Left ventricle myocardium inferior (tissue), 1 donor: ENCODE data around the gene CRHR1. TPM values are rescaled to one million over a fixed set of nuclear protein-coding genes. Genes with fewer than 3 reads are reported as not detected.

Experiments used
- DNase-seq: peaks from one replicate; pipeline ENCODE4 v3.0.0-alpha.2; 2020
- H3K27ac ChIP-seq: fragments of 200-600 bp; replicated peaks from 2 replicates; pipeline ENCODE4 v1.8.0; 2021
- H3K27me3 ChIP-seq: fragments of 200-600 bp; 2 replicates; pipeline ENCODE4 v1.8.0; 2021; ENCODE audit warnings: low read depth
- H3K36me3 ChIP-seq: fragments of 200-600 bp; 2 replicates; pipeline ENCODE4 v1.8.0; 2021
- H3K4me1 ChIP-seq: fragments of 200-600 bp; 2 replicates; pipeline ENCODE4 v1.8.0; 2021
- H3K4me3 ChIP-seq: fragments of 200-600 bp; 2 replicates; pipeline ENCODE4 v1.8.0; 2021; ENCODE audit warnings: mild to moderate bottlenecking, moderate library complexity
- H3K9me3 ChIP-seq: fragments of 200-600 bp; replicated peaks from 2 replicates; pipeline ENCODE4 v1.8.0; 2021
- intact Hi-C: fragments of 100-400 bp; cut with micrococcal nuclease; formaldehyde crosslinking; loops from one replicate; pipeline ENCODE4 v1.11.0; 2022
- total RNA-seq: library from RNA; stranded (reverse); fragmentation: NEBNext Ultra II Directional; extraction: Animal tissue kit (Norgen Biotek cat#: 25700); gene quantifications from one replicate; pipeline ENCODE4 v1.2.1, GENCODE V29; 2021
- TF ChIP-seq, protein P1 (sequence below): fragments of 200-600 bp; IDR thresholded peaks from 2 replicates; pipeline ENCODE4 v1.8.0; 2021; ENCODE audit warnings: antibody characterized with exemption, mild to moderate bottlenecking, borderline replicate concordance
- donor health status: DM: no; HTN: yes; CAD: no; lungs with severe emphysema.

The CRHR1 gene
- total RNA-seq, 1 donor from 2014 or later: not detected

DNA sequence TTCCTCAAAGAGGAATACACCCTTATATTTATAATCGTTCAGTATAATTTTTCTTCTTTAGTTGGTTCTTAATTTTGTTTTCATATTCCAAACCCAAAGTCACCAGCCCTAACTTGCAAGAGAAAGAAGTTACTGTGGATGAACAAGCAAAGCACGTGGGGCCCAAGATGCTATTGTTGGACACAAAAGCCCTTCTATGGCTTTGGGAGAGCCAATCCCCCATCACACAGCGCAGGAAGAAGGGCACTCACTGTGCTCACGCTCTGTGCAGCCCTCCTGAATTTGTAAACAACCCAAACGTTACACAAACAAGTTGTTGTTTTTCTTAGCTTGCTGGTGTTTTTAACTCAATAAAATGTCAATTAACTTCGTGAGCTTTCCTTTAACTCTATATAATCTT is 83.1 kb downstream of the CRHR1 start:
- intact Hi-C loops: no loop called here
- Histone ChIP-seq H3K27ac (no peak overlapping the region), H3K9me3 (no peaks in the 10 kb centered on the region), H3K27me3 (peaks cover 66% of the 10 kb centered on the region), H3K4me3 (no peak overlapping the region), H3K4me1 (no peaks in the 10 kb centered on the region), H3K36me3 (no peaks in the 10 kb centered on the region)
- TF ChIP-seq, protein P1, sequence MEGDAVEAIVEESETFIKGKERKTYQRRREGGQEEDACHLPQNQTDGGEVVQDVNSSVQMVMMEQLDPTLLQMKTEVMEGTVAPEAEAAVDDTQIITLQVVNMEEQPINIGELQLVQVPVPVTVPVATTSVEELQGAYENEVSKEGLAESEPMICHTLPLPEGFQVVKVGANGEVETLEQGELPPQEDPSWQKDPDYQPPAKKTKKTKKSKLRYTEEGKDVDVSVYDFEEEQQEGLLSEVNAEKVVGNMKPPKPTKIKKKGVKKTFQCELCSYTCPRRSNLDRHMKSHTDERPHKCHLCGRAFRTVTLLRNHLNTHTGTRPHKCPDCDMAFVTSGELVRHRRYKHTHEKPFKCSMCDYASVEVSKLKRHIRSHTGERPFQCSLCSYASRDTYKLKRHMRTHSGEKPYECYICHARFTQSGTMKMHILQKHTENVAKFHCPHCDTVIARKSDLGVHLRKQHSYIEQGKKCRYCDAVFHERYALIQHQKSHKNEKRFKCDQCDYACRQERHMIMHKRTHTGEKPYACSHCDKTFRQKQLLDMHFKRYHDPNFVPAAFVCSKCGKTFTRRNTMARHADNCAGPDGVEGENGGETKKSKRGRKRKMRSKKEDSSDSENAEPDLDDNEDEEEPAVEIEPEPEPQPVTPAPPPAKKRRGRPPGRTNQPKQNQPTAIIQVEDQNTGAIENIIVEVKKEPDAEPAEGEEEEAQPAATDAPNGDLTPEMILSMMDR: no peak
- DNase-seq: no peak

DNA sequence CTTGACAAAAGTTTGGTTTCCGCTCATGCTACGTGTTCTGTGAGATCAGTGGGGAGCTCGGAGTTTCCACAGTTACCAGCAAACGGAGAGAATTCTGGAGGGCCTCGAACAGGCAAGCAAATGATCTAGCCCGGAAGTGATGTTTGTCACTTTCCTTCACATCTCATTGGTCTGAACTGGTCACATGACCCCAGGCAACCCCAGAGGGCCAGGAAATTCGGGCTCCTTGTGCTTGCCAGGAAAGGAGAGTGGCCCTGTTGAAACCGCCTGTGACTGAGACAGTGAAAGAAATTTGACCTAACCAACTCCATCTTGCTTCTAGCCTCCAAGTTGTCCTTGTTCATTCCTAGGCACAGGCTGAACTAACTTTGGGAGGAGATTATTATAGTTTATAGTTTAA is 83.6 kb downstream of the CRHR1 start:
- TF ChIP-seq, protein P1: no peak
- H3K4me1 ChIP-seq: no peaks in the 10 kb centered on the region
- no peak for DNase-seq
- H3K4me3 ChIP-seq: no peak overlapping the region
- no peaks in the 10 kb centered on the region for H3K36me3 ChIP-seq
- H3K27ac ChIP-seq: no peak overlapping the region
- H3K9me3 ChIP-seq: no peaks in the 10 kb centered on the region
- intact Hi-C loops: no loop called here
- H3K27me3 ChIP-seq: peaks cover 68% of the 10 kb centered on the region

DNA sequence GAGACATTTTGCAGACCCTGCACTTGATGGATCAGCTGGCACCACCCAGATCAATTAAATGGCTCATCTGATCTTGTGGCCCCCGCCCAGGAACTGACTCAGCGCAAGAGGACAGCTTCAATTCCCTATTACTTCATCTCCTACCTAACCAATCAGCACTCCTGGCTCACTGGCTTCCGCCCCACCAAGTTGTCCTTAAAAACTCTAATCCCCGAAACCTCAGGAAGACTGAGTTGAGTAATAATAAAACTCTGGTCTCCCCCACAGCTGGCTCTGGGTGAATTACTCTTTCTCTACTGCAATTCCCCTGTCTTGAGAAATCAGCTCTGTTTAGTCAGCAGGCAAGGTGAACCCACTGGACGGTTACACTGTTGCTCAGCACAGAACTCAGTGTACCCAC is 84.2 kb downstream of the CRHR1 start:
- intact Hi-C loops: no loop called here
- Histone ChIP-seq H3K27ac (no peak overlapping the region), H3K4me1 (no peaks in the 10 kb centered on the region), H3K27me3 (peaks cover 68% of the 10 kb centered on the region), H3K4me3 (no peak overlapping the region), H3K36me3 (no peaks in the 10 kb centered on the region), H3K9me3 (no peaks in the 10 kb centered on the region)
- TF ChIP-seq, protein P1: no peak
- DNase-seq: no peak

DNA sequence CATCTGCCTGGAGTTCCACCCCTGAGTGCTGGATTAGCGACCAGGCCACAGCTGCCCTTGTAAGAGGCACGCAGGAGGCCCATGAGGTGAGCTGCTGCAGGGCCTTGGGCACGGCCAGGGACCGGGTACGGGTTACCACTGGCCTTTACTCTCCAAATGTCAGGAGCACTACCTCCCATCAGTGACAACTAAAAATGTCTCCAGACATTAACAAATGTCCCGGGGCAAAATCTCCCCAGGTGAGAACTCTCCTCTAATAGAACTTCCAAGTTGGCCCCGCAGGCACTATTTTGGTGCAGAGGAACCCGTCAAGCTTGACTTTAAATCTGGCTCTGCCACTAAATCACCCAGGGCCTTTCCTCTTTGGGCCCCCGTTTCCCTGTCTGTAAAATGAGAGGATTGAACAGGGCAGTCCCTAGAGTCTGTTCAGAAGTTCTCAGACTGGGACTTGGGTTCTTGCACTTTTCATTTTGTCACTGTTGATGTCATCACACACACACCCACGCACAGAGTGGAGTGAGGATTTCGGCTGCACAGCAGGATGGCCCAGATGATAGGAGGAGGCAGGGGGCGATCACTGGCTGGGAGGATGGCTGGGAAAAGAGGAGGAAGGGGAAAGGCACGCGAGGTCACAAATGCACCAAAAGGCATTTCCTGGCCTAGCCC is 85.7 kb downstream of the CRHR1 start:
- Histone ChIP-seq H3K36me3 (no peaks in the 10 kb centered on the region), H3K27me3 (peaks cover 66% of the 10 kb centered on the region), H3K4me1 (no peaks in the 10 kb centered on the region), H3K27ac (no peak overlapping the region), H3K4me3 (no peak overlapping the region), H3K9me3 (no peaks in the 10 kb centered on the region)
- TF ChIP-seq, protein P1: no peak
- intact Hi-C loops: no loop called here
- DNase-seq: no peak

DNA sequence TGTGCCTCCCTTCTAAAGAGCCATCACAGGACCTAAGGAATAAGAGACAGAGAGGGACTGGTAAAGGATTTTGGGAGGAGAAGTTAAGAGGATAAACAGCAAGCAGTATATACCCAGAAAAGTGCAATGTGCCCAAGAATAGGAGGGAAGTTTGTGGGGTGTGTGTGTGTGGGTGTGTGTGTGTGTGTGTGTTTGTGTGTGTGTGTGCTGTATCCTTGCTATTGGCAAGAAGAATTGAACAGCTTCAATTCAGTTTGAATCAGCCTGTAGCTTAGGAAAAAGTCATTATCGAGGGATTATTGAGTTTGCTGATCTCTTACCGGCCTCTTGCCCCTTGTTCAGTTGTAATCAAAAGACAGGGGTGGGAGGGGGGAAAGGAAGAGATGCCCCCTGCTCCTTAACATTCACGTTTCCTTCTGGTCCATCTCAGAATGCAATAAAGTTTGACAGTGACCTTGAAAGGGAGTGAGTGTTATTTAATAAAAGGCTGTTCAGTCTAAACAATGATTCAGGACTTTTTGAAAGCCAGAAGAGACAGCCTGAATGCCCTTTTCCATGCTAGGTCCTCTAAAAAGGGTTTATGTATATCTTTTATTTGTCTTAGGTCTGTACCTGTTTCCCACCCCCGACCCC is 86.3 kb downstream of the CRHR1 start:
- DNase-seq: no peak
- Histone ChIP-seq H3K4me1 (no peaks in the 10 kb centered on the region), H3K27ac (no peak overlapping the region), H3K27me3 (peaks cover 65% of the 10 kb centered on the region), H3K4me3 (no peak overlapping the region), H3K9me3 (no peaks in the 10 kb centered on the region), H3K36me3 (no peaks in the 10 kb centered on the region)
- TF ChIP-seq, protein P1: no peak
- intact Hi-C loops: no loop called here
